ENCODE results near the gene ITPRID1.

Gene ITPRID1

DNA sequence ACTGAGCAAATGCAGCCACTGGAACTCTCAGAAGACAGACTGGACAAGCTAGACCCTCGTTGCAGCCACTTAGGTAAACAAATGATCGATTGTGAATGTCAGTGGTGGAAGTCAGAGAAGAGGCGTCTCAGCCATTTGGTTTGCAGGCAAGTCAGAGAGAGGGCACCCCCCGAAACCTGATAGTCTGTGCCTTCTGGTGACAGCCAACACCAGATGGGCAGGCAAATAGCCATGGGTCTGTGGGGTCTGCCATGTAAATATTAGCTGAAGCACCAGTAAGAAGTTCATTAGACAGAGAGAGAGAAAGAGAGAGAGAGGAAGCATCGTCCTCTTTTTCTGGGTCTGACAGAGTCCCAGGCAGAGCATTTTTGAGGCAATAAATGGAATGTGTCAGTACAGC is 178.6 kb downstream of the ITPRID1 start:
- Histone ChIP-seq H3K4me3 (ENCODE audit: low read depth, low read length) (no peak overlapping the region), H3K4me1 (ENCODE audit: control insufficient read depth, insufficient read depth, low read length) (no peaks in the 10 kb centered on the region), H3K27ac (ENCODE audit: extremely low read depth, low read depth, low read length) (no peak overlapping the region), H3K36me3 (ENCODE audit: control insufficient read depth in 2 of 2, insufficient read depth in 1 of 2, low read length in 2 of 2) (no peaks in the 10 kb centered on the region), H3K9me3 (ENCODE audit: control insufficient read depth, insufficient read depth, low read depth, low read length) (no peaks in the 10 kb centered on the region)
- CTCF ChIA-PET: interaction anchor here (0.6 kb wide), 1 partner anchor 30 kb away, joined by 4 read pairs; no protein-coding TSS in a partner anchor
- POLR2A ChIA-PET: no interaction called here
- TF ChIP-seq TRIM28 (IDR thresholded peaks at IDR 0.05; ENCODE audit: borderline replicate concordance, low read length) (no peak), ZNF366 (tag by site-specific recombination; conservative IDR thresholded peaks at IDR 0.05) (no peak), ZNF169 (tag by site-specific recombination; IDR thresholded peaks at IDR 0.05) (no peak)
- TF ChIP-seq, protein P1, sequence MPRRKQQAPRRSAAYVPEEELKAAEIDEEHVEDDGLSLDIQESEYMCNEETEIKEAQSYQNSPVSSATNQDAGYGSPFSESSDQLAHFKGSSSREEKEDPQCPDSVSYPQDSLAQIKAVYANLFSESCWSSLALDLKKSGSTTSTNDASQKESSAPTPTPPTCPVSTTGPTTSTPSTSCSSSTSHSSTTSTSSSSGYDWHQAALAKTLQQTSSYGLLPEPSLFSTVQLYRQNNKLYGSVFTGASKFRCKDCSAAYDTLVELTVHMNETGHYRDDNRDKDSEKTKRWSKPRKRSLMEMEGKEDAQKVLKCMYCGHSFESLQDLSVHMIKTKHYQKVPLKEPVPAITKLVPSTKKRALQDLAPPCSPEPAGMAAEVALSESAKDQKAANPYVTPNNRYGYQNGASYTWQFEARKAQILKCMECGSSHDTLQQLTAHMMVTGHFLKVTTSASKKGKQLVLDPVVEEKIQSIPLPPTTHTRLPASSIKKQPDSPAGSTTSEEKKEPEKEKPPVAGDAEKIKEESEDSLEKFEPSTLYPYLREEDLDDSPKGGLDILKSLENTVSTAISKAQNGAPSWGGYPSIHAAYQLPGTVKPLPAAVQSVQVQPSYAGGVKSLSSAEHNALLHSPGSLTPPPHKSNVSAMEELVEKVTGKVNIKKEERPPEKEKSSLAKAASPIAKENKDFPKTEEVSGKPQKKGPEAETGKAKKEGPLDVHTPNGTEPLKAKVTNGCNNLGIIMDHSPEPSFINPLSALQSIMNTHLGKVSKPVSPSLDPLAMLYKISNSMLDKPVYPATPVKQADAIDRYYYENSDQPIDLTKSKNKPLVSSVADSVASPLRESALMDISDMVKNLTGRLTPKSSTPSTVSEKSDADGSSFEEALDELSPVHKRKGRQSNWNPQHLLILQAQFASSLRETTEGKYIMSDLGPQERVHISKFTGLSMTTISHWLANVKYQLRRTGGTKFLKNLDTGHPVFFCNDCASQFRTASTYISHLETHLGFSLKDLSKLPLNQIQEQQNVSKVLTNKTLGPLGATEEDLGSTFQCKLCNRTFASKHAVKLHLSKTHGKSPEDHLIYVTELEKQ (tag by site-specific recombination; IDR thresholded peaks at IDR 0.05; ENCODE audit: borderline replicate concordance): no peak

DNA sequence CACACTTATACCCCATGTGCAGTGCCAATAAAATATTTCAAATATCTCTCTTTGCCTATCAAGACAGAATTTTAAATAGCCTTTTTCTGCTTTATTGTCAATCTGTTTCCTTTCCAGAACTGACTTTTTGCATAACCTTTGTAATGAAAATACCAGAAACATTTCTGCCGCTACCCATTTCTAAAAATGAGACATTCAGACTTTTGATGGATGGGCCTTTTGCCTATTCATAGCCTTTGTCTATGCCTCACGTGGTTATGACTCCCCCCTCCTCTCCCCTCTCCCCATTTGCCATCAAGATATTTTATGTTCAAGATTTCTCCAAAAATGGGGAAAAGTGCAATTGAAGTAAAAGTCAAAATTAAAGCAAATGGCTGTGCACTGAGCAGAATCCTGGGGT is 179.0 kb downstream of the ITPRID1 start:
- TF ChIP-seq, protein P1 (tag by site-specific recombination; IDR thresholded peaks at IDR 0.05; ENCODE audit: borderline replicate concordance): no peak
- TF ChIP-seq, protein P2, sequence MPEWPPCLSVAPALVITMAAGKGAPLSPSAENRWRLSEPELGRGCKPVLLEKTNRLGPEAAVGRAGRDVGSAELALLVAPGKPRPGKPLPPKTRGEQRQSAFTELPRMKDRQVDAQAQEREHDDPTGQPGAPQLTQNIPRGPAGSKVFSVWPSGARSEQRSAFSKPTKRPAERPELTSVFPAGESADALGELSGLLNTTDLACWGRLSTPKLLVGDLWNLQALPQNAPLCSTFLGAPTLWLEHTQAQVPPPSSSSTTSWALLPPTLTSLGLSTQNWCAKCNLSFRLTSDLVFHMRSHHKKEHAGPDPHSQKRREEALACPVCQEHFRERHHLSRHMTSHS (tag by site-specific recombination; IDR thresholded peaks at IDR 0.05): no peak
- TF ChIP-seq MZF1 (tag by site-specific recombination; IDR thresholded peaks at IDR 0.05; ENCODE audit: borderline replicate concordance) (no peak), ZNF155 (tag by site-specific recombination; IDR thresholded peaks at IDR 0.05) (no peak), BCL11B (tag by site-specific recombination; IDR thresholded peaks at IDR 0.05; ENCODE audit: low read depth) (no peak), REPIN1 (tag by site-specific recombination; IDR thresholded peaks at IDR 0.05; ENCODE audit: low read depth) (no peak), PBX3 (CRISPR knock-in tag; IDR thresholded peaks at IDR 0.05) (no peak), ZNF239 (tag by site-specific recombination; IDR thresholded peaks at IDR 0.05) (no peak), ZNF266 (tag by site-specific recombination; IDR thresholded peaks at IDR 0.05; ENCODE audit: low read depth) (no peak), ZNF623 (tag by site-specific recombination; IDR thresholded peaks at IDR 0.05) (no peak), ZNF114 (tag by site-specific recombination; IDR thresholded peaks at IDR 0.05) (no peak)
- TF ChIP-seq, protein P3, sequence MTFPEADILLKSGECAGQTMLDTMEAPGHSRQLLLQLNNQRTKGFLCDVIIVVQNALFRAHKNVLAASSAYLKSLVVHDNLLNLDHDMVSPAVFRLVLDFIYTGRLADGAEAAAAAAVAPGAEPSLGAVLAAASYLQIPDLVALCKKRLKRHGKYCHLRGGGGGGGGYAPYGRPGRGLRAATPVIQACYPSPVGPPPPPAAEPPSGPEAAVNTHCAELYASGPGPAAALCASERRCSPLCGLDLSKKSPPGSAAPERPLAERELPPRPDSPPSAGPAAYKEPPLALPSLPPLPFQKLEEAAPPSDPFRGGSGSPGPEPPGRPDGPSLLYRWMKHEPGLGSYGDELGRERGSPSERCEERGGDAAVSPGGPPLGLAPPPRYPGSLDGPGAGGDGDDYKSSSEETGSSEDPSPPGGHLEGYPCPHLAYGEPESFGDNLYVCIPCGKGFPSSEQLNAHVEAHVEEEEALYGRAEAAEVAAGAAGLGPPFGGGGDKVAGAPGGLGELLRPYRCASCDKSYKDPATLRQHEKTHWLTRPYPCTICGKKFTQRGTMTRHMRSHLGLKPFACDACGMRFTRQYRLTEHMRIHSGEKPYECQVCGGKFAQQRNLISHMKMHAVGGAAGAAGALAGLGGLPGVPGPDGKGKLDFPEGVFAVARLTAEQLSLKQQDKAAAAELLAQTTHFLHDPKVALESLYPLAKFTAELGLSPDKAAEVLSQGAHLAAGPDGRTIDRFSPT (tag by site-specific recombination; IDR thresholded peaks at IDR 0.05): no peak
- TF ChIP-seq, protein P4, sequence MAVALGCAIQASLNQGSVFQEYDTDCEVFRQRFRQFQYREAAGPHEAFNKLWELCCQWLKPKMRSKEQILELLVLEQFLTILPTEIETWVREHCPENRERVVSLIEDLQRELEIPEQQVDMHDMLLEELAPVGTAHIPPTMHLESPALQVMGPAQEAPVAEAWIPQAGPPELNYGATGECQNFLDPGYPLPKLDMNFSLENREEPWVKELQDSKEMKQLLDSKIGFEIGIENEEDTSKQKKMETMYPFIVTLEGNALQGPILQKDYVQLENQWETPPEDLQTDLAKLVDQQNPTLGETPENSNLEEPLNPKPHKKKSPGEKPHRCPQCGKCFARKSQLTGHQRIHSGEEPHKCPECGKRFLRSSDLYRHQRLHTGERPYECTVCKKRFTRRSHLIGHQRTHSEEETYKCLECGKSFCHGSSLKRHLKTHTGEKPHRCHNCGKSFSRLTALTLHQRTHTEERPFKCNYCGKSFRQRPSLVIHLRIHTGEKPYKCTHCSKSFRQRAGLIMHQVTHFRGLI (tag by site-specific recombination; IDR thresholded peaks at IDR 0.05): no peak
- POLR2A ChIA-PET: no interaction called here
- H3K4me3 ChIP-seq (ENCODE audit: low read depth, low read length): no peak overlapping the region
- no peaks in the 10 kb centered on the region for H3K36me3 ChIP-seq (ENCODE audit: control insufficient read depth in 2 of 2, insufficient read depth in 1 of 2, low read length in 2 of 2)
- H3K27ac ChIP-seq (ENCODE audit: extremely low read depth, low read depth, low read length): no peak overlapping the region
- H3K4me1 ChIP-seq (ENCODE audit: control insufficient read depth, insufficient read depth, low read length): no peaks in the 10 kb centered on the region
- H3K9me3 ChIP-seq (ENCODE audit: control insufficient read depth, insufficient read depth, low read depth, low read length): no peaks in the 10 kb centered on the region
- CTCF ChIA-PET: no interaction called here

Measured in HEK293 (cell line).